Renal cortex interstitium (tissue), 15 donors: ENCODE results near the gene KCNIP1. TPM values are rescaled to one million over a fixed set of nuclear protein-coding genes. Genes with fewer than 3 reads are reported as not detected.

Experiments used
- DNase-seq, 11 donors: peaks; one replicate each; pipeline ENCODE4 v3.0.0-alpha.2; 2013; ENCODE audit warnings: low read depth in 9 of 11, low spot score in 4 of 11; ENCODE audit errors: extremely low read depth in 1 of 11
- long read RNA-seq, 16 experiments: transcript quantifications; one replicate each; lab custom pipeline, GENCODE V29; 2026
- polyA plus RNA-seq, 3 donors: library from polyadenylated mRNA; unstranded; fragments of 120-200 nt; gene quantifications; one replicate each; pipeline ENCODE4 v1.2.1, GENCODE V29; 2013; ENCODE audit not compliant: insufficient read length in 3 of 3

Gene KCNIP1
- polyA plus RNA-seq: 10 to 100 TPM in 2 of 3 donors, 1 to 10 TPM in 1; 9.5 to 12.7 (median 12.3) TPM
- long read RNA-seq, donor 1: 0 reads
- long read RNA-seq, donor 2, partial matches to known transcripts: 6 of 6 reads
- long read RNA-seq, donor 2, other reads (novel, unspliced or antisense): 0 of 6 reads
- long read RNA-seq, donor 3: 0 reads
- long read RNA-seq, donor 4: 0 reads
- long read RNA-seq, donor 5: 0 reads
- long read RNA-seq, donor 6, partial matches to known transcripts: 5 of 5 reads
- long read RNA-seq, donor 6, other reads (novel, unspliced or antisense): 0 of 5 reads
- long read RNA-seq, donor 7: 0 reads
- long read RNA-seq, donor 8: 0 reads
- long read RNA-seq, donor 9: 0 reads
- long read RNA-seq, donor 10: 0 reads
- long read RNA-seq, donor 11: 0 reads
- long read RNA-seq, donor 12: 0 reads
- long read RNA-seq, donor 13: 0 reads
- long read RNA-seq, donor 14: 0 reads
- long read RNA-seq, donor 15: 0 reads
- long read RNA-seq, donor 16, partial matches to known transcripts: 11 of 11 reads
- long read RNA-seq, donor 16, other reads (novel, unspliced or antisense): 0 of 11 reads

DNA sequence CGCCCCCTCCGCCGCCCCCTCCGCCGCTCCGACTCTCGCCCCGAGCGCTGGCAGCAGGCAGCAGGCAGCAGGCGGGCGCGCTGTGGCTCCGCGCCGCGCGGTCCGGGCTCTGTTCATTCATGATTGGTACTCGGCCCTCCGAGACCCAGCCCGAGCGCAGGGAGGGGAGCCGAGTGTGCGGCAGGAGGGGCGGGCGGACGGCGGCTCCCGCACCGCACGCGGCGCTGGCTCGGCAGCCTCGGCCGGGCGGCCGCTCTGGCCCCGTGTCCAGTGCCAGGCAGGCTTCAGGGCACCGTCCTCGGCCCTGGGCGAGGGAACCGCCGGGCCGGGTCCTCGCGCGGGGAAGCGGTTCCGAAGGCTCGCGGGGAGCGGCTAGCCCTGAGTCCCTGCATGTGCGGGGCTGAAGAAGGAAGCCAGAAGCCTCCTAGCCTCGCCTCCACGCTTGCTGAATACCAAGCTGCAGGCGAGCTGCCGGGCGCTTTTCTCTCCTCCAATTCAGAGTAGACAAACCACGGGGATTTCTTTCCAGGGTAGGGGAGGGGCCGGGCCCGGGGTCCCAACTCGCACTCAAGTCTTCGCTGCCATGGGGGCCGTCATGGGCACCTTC is at the start of gene KCNIP1:
Gene KCNIP1, plus strand, starts transcription at position 31 of the 607 bp plus-strand sequence.
- peak in 1 of 11 donors; percentile 44 for DNase-seq

DNA sequence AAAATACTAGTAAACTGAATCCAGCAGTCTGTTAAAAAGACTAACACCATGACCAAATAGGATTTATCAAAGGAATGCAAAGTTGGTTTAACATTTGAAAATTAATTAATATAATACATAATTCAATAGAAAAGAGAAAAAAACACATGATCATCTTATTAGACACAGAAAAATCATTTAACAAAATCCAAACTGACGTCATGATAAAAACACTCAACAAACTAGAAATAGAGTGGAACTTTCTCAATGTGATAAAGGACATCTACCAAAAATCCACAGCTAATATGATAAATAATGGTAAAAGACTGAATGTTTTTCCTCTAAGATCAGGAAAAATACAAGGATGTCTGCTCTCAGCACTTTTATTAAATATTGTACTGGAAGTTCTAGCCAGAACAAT is 40.4 kb upstream of the KCNIP1 start:
- DNase-seq: no peak

DNA sequence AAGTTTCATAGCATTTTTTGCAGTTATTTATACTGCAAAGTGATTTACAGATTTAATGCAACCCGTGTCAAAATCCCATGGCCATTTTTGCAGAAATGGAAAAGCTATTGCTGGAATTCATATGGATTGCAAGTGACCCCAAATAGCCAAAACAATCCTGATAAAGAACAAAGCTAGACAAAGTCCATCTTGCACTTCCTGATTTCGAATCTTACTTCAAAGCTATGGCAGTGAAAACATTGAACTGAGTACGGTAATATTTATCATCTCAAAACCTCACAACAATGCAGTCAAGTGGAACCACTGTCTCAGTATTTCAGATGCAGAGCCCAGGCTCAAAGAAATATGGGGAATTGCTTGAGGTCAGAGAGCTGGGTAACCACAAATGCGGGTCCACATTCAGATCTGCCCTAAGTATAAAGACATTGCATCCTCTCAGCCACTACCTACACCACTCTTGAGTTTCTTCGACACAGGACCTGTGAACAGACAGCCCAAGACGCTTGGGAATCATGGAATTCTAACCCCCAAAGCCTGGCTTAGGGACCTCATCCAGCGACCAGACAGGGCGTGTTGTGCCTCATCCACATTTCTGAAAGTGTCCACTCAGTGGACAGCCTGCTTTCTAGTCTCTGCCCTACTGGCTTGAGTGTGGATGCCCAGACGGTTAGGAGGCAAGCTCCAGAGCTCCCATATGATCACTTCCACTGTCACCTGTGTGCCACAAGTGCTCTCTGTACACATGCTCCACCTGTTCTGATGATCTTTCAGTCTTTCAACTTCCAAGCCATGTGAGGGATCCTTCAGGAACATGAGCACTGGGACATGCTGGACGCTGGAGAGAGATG is 39.3 kb upstream of the KCNIP1 start:
- no peak for DNase-seq

DNA sequence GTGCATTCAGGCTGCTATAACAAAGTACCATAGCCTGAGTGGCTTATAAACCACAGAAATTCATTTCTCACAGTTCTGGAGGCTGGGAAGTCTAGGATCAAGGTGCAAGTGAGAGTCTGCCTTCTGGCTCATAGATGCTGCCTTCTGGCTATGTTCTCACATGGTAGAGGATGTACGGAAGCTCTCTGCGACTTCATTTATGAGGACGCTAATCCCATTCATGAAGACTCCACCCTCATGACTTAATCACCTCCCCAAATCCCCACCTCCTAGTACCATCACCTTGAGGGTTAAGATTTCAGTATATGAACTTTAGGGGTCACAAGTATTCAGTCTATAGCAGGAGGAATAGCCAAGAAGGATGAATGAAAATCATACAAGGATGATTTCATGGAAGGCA is 37.3 kb upstream of the KCNIP1 start:
- no peak for DNase-seq

DNA sequence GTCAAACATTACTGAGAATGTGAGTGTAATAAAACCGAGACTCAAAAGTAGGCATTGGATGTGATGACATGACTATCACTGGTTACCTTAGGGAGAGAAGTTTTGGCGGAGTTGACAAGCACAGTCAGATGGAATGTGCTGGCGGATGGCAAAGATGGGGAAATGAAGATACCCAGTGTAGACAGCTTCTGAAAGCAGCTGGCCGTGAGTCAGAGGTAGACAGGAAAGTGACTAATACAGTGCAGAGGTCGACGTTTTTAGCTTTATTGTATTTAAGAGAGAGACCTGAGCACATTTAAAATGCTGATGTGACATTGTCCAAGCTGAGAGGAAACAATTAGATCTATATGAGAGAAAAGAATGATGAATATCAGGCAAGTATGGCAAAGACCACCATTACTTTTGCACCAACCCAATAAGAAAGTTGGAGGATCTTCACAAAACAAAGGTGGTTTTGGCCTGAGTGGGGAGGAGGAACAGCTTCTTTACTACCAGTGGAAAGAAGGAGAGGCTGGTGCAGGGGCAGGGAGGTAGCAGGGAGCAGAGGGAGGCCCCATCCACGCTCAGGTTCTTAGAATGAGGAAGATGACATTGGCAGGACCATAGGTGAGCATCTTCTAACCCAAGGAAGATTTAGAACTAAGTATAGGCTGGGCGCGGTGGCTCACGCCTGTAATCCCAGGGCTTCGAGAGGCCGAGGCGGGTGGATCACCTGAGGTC is 36.7 kb upstream of the KCNIP1 start:
- DNase-seq: no peak

DNA sequence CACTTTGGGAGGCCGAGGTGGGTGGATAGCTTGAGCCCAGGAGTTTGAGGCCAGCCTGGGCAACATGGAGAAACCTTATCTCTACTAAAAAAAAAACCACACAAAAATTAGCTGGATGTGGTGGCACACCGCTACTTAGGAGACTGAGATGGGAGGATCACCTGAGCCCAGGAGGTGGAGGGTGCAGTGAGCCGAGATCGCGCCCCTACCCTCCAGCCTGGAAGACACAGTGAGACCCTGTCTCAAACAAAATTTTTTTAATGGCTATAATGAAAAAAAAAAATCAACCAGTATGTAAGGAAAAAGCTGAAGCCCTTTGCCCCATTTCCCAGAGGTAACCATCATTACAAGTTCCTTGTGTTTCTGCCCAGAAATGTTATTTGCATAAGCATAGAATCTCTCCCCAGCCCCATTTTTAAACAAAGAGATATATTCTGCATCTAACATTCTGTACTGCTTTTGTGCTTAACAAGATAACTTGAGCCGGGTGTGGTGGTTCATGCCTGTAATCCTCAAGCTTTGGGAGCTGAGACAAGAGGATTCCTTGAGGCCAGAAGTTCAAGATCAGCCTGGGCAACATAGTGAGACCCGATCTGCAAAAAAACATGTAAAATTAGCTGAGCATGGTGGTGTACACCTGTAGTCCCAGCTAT is 35.1 kb upstream of the KCNIP1 start:
- DNase-seq: no peak

DNA sequence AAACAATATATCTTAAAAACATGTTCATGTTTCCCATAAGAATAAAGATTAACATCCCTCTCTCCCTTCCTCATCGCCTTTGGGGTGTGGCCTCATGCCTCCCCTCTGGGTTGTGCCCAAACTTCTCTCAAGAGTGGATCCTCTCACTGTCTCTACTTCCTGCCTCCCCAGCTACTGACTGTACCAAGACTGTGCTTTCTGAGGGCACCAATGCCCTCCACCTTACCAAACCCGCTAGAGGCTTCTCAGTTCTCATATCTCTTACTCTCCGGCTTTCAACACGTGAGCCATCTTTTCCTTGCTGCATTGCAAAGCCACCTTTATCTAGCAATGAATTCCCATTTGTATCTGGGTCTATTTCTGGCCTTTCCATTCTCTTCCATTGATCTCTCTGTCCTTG is 34.4 kb upstream of the KCNIP1 start:
- no peak for DNase-seq

DNA sequence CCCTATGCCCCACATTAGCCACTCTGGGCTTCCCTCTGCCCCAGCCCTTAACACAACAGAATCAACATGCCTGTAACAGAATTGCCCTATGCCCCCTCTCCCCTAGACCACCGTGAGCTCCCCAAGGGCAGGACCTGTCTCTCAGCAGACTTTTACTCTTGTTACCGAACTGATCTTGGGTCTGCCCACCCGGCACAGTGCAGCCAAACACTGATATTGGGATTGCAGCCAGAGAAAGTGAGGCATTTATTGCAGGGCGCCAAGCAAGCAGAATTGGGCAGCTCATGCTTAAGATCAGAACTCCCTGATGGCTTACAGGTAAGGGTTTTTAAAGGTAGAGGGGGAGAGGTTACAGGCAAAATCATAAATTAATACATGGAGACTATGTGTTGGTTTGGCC is 33.5 kb upstream of the KCNIP1 start:
- DNase-seq: no peak

DNA sequence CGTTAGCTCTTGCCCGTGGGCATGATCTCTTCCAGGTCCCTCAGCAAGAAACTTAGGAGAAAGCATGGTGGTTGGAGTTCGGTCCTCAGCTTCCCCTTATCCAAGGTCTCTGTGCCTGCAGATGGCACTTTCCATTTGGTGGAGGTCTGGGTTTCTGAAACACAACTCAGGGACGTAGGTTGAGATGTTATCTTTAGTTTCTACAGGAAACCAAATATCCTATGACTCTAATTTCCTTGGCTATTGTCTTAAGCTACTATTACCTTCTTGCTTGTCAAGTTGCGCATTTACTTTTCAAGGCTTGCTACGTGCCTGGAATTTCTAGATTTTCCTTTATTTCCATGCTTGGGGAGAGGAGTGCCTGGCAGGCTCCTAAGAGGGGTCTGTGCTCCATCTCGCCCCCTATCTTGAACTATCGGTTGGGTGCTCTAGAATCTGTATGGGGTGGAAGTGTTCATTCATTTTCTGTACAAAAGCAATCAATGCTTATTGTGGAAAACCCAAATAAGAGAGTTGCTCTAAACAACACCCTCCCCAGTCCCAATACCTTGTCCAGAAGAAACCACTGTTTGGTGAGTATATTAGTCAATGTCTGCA is 32.9 kb upstream of the KCNIP1 start:
- DNase-seq: no peak

DNA sequence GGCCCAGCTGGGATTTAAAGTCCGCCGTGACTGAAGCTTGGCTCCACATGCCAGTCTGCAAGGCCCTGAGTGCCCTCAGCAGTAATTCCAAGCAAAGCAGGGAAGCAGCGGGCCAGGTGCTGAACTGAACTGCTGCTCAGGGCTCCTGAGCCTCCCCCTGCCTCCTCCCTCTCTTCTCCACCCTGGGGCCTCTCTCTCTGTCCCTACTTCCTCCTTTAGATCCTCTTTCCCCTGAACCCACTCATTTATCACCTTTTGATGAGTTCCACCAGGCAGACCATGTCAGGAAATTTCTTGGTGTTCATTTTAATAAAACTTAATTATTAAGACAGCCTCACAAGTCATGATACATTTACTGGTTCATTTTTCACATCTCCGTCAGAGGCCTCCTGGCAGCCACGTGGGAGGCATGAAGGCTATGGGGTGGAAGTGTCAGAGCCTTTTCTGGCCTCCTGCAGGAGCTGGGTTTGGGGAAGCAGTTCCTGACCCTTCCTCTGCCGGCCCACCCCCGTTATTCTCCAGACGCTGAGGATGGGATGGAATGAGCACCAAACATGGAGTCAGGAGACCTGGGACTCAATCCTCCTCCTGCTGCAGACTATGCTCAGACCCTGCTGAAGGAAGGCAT is 32.2 kb upstream of the KCNIP1 start:
- DNase-seq: no peak

DNA sequence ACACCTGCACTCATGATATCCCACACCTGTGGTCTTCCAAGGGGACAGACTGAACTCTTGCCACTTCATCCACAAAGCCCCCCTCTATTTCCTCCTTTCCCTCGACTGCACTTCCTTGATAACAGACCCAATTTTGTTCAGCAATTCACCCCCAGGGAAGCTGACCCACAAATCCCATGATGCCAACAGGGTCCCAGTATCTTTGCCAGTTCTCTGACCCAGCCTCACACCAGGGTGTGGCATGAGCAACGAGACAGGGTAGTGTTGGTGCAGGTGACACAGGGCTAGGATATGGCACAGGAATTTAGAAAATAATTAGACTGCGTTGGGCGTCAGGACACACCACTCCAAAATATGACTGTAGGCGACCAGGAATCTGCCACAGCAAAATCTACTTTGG is 30.2 kb upstream of the KCNIP1 start:
- DNase-seq: no peak

DNA sequence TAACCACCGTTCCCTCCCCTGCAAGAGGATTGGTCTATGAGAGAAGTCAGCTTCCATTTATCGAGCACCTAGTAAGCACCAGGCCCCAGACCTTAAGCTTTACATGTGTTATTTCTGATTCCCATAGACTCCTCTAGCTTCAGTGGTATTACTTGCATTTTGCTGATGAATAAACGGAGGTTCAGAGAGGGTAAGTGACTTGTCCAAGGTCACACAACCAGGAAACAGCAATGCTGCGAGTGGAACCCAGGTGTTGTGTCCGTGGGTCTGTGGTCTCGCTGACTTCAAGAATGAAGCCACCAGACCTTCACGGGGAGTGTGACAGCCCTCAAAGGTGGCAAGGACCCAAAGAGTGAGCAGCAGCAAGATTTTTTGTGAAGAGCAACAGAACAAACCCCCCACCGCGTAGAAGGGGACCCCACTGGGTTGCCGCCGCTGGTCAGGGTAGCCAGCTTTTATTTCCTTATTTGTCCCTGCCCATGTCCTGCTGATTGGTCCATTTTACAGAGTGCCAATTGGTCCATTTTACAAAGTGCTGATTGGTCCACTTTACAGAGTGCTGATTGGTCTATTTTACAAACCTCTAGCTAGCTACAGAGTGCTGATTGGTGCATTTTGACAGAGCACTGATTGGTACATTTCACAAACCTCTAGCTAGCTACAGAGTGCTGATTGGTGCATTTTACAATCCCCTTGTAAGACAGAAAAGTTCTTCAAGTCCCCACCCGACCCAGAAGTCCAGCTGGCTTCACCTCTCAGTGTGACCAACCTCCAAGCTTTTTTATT is 29.1 kb upstream of the KCNIP1 start:
- no peak for DNase-seq

DNA sequence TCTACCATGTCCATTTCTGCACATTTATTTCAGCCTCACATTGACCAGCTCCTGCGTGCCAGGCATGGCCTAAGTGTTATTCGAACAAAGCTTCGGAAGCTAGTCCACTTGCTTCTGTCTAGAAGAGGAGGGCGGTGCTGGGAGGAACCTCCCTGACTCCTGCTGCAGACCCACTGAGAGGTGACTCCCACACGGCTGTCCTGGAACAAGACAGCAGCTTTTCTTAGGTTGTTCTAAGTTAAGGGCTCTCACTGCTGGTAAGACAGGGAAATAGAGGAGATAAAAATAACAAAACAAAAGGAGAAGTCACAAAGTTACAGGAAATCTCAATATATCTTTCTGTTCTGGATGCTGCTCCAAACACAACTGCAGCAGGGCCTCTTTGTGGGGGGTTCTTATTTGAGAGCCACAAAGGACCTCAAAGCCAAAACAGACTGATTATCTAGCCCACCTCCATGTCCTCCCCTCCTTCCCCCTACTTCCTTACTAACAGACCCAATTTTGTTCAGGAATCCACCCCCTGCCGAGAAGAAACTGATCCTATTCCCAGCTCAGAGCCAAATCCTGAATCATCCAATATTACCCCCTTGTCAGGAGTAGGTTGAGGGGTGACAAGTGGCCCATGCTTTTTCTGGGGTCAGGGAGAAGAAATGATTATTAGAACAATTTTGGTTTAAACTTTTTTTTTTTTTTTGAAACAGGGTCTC is 28.4 kb upstream of the KCNIP1 start:
- no peak for DNase-seq

DNA sequence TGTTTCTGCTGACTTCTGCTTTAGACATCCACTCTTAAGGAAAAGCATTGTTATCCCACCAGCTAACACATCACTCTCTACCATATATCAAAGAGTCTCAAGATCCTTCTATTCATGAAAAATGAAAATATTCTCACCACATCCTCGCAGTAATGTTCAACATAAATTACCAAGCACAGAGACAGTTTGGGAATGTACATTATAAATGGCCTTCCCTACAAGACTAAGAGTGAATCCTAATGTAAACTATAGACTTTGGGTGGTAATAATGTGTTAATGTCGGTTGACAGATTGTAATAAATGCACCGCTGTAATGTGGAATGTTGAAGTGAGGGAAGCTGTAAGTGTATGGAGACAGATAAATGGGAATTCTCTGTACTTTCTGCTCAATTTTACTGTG is 27.1 kb upstream of the KCNIP1 start:
- DNase-seq: no peak

DNA sequence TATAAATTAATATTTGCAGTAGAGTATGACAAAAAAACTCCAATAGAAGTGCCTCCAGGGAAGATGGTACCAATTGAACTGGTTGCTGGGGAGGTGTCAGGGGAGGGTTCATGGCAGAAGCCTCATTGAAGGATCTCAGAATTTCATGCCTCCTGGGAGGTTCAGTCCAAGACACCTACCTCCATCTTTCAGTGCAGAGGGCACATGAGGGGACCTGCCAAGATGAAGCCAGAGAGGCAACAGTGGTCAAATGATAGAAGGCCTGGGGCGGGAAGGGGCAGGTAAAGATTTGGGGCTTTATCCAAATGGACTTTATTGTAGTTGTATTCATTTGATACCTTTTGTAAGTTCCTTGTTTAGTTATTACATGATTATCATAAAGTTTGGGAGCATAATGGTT is 25.9 kb upstream of the KCNIP1 start:
- DNase-seq: no peak

DNA sequence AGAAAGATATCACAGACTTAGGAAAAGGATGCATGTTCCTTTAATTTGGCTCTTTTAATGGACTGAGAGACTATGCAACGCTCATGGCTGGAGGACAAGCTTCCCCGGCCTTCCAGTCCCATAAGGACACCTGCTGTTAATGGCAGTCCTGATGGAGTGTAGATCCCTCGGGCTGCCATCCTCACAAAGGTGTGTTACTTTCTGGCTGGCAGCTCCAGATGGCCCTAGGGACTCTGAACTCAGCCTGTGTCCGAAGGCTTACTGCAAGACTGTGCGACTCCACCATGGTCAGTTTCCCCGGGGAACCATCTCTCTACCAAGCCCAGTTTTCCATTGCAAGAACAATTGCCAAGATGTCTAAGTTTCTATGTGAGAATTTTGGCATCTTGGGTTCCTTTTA is 25.5 kb upstream of the KCNIP1 start:
- DNase-seq: no peak
